ENCODE measurements around the gene ISCA2.

GRCh38 chr14:74501691-74502090 is 8.1 kb downstream of the ISCA2 start:
- TF ChIP-seq, protein P1, sequence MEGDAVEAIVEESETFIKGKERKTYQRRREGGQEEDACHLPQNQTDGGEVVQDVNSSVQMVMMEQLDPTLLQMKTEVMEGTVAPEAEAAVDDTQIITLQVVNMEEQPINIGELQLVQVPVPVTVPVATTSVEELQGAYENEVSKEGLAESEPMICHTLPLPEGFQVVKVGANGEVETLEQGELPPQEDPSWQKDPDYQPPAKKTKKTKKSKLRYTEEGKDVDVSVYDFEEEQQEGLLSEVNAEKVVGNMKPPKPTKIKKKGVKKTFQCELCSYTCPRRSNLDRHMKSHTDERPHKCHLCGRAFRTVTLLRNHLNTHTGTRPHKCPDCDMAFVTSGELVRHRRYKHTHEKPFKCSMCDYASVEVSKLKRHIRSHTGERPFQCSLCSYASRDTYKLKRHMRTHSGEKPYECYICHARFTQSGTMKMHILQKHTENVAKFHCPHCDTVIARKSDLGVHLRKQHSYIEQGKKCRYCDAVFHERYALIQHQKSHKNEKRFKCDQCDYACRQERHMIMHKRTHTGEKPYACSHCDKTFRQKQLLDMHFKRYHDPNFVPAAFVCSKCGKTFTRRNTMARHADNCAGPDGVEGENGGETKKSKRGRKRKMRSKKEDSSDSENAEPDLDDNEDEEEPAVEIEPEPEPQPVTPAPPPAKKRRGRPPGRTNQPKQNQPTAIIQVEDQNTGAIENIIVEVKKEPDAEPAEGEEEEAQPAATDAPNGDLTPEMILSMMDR (IDR thresholded peaks at IDR 0.05; ENCODE audit: borderline replicate concordance, extremely low read depth, low read length, poor library complexity, severe bottlenecking): no peak
- no peak for TF ChIP-seq EZH2 (IDR thresholded peaks at IDR 0.05; ENCODE audit: borderline replicate concordance, low read depth, low read length, severe bottlenecking)
